ENCODE measurements around the gene RHOBTB1.

The RHOBTB1 gene

GRCh38 chr10:60937784-60938654, 6.0 kb downstream of the RHOBTB1 start:
- FAIRE-seq = no peak
- no peak for DNase-seq (ENCODE audit: insufficient read length)
- TF ChIP-seq POLR2A (IDR thresholded peaks at IDR 0.05; ENCODE audit: low read depth, low read length) = no peak
- no peak for TF ChIP-seq TAF1 (IDR thresholded peaks at IDR 0.05; ENCODE audit: borderline replicate concordance, low read depth, low read length)
- TF ChIP-seq POLR2AphosphoS5 (IDR thresholded peaks at IDR 0.05; ENCODE audit: low read depth, low read length) = no peak

GRCh38 chr10:60937022-60937421, 7.0 kb downstream of the RHOBTB1 start:
- no peak for DNase-seq (ENCODE audit: insufficient read length)
- no peak for FAIRE-seq
- TF ChIP-seq POLR2AphosphoS5 (IDR thresholded peaks at IDR 0.05; ENCODE audit: low read depth, low read length) = no peak
- no peak for TF ChIP-seq TAF1 (IDR thresholded peaks at IDR 0.05; ENCODE audit: borderline replicate concordance, low read depth, low read length)
- no peak for TF ChIP-seq POLR2A (IDR thresholded peaks at IDR 0.05; ENCODE audit: low read depth, low read length)

GRCh38 chr10:60934215-60935175, 9.5 kb downstream of the RHOBTB1 start:
- DNase-seq (ENCODE audit: insufficient read length) (no peak), FAIRE-seq (no peak)
- no peak for TF ChIP-seq TAF1 (IDR thresholded peaks at IDR 0.05; ENCODE audit: borderline replicate concordance, low read depth, low read length)
- TF ChIP-seq POLR2A (IDR thresholded peaks at IDR 0.05; ENCODE audit: low read depth, low read length) = no peak
- no peak for TF ChIP-seq POLR2AphosphoS5 (IDR thresholded peaks at IDR 0.05; ENCODE audit: low read depth, low read length)

DNA sequence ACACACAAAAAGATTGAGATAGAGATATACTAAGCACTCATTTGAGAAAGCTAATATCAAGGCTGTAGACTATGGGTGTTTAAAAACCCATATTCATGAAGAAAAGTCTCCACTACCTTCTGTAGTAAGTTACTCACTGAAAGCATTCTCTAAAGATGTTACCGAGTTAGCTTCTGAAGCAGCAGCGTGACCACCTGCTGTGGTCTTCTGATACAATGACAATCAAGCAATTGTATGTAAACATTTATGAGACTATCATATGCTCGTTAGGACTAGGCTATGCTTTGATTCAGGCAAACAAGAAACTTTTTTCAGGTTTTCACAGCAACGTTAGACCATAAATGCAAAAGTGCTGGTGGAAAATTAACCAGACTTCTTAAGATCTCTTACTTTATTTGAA, 11.2 kb downstream of the RHOBTB1 start:
- FAIRE-seq = no peak
- DNase-seq (ENCODE audit: insufficient read length) = no peak

DNA sequence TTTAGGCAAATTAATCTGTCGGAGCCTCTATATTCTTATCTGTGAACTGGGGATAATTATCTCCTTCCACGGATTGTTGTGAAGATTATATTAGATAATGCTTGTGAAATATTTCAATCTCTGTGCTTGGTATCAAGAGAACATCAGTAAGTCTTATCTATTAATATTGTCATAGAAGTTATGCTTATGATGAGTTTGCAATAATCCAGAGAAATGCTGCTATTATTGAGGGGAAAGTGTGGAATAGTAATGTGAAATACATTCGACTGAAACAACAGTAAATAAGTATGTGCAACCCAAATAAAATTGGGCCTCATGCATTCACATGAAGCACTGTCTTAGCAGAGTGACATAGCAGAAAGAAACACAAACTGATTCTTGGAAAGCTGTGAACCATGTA, 13.7 kb downstream of the RHOBTB1 start:
- FAIRE-seq (no peak), DNase-seq (ENCODE audit: insufficient read length) (no peak)
- TF ChIP-seq POLR2A (IDR thresholded peaks at IDR 0.05; ENCODE audit: low read depth, low read length) (no peak), POLR2AphosphoS5 (IDR thresholded peaks at IDR 0.05; ENCODE audit: low read depth, low read length) (no peak), TAF1 (IDR thresholded peaks at IDR 0.05; ENCODE audit: borderline replicate concordance, low read depth, low read length) (no peak)

More for the DNA sequence above, 11.2 kb downstream of the RHOBTB1 start:
- no peak for TF ChIP-seq POLR2AphosphoS5 (IDR thresholded peaks at IDR 0.05; ENCODE audit: low read depth, low read length)
- no peak for TF ChIP-seq POLR2A (IDR thresholded peaks at IDR 0.05; ENCODE audit: low read depth, low read length)
- TF ChIP-seq TAF1 (IDR thresholded peaks at IDR 0.05; ENCODE audit: borderline replicate concordance, low read depth, low read length) = no peak

DNA sequence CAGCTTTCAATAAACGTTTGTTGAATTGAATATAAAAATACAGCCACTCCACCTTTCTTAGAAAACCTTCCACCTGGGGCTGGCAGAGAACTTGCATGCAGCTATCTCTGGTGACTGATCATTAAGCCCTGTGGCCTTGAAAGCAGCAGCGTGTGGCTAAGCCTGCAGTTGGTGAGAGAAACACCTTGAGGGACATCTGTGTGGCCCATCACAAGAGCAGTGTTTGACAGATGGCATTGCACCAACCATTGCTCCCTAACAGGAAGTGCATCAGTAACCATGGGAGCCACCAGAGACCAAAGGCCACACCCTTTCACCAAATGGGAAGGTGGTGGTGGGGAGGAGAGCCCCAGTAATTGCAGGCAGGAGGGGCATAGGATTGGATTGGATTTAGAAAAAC, 22.4 kb downstream of the RHOBTB1 start:
- no peak for DNase-seq (ENCODE audit: insufficient read length)
- TF ChIP-seq TAF1 (IDR thresholded peaks at IDR 0.05; ENCODE audit: borderline replicate concordance, low read depth, low read length) (no peak), POLR2AphosphoS5 (IDR thresholded peaks at IDR 0.05; ENCODE audit: low read depth, low read length) (no peak), POLR2A (IDR thresholded peaks at IDR 0.05; ENCODE audit: low read depth, low read length) (no peak)
- FAIRE-seq = no peak

- DNase-seq (ENCODE audit: insufficient read length) = no peak
- FAIRE-seq = no peak
- TF ChIP-seq POLR2AphosphoS5 (IDR thresholded peaks at IDR 0.05; ENCODE audit: low read depth, low read length) (no peak), POLR2A (IDR thresholded peaks at IDR 0.05; ENCODE audit: low read depth, low read length) (no peak), TAF1 (IDR thresholded peaks at IDR 0.05; ENCODE audit: borderline replicate concordance, low read depth, low read length) (no peak)
Measured at GRCh38 chr10:60920479-60920878, 23.5 kb downstream of the RHOBTB1 start.

DNA sequence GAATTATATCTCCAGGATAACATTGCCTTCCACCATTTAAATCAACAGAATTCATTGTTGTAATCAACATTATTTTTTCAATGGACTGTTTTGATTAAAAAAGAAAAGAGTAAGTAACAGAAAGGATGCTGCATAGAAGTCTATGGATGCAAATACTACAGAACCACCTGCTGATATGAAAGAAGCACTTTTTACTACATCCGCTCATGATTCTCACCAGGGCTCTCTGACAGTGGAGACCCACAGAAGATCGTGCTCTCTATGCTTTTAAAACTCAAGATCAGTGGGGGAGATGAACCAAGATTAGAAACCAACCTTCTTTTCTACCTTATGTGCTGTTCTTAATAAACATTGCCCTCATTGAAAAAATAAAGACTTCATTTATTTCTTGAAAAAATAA, 24.4 kb downstream of the RHOBTB1 start:
- DNase-seq (ENCODE audit: insufficient read length) (no peak), FAIRE-seq (no peak)
- no peak for TF ChIP-seq POLR2AphosphoS5 (IDR thresholded peaks at IDR 0.05; ENCODE audit: low read depth, low read length)
- TF ChIP-seq TAF1 (IDR thresholded peaks at IDR 0.05; ENCODE audit: borderline replicate concordance, low read depth, low read length) = no peak
- no peak for TF ChIP-seq POLR2A (IDR thresholded peaks at IDR 0.05; ENCODE audit: low read depth, low read length)

DNA sequence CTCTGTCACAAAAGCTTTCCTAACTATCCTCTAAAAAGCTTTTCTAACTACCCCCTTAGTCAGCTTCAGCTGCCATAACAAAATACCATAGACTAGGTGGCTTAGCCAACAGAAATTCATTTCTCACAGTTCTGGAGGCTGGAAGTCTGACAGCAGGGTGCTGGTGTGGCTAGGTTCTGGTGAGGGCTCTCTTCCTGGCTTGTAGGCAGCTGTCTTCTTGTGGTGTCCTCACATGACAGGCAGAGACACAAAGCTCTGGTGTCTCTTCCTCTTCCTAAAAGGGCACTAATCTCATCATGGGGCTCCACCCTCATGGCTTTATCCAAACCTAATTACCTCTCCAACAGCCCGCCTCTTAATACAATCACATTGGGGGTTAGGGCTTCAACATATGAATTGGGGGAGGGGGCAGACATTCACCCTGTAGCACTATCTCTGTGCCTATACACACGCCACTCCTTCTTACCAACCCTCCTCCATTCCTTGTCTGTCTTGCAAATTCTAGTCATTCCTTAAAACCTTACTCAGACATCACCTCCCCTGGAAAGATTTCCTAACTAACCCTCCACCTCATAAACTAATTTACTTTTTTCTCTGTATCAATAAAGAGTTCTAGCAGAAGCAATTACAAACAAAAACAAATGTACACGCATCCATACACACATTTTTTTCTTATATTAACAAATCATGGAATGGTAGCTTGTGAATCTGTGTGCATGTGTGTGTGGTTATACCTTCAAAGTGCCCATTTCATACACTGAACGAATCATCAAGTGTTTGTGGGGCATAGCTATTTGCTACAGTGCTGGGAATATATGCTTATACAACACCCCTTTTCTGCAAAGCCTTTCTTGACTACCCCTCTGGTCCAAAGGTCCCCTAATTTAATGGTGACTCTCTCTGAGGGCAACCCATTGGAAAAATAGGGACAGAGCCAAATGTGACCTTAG, 26.4 kb downstream of the RHOBTB1 start:
- no peak for TF ChIP-seq TAF1 (IDR thresholded peaks at IDR 0.05; ENCODE audit: borderline replicate concordance, low read depth, low read length)
- no peak for TF ChIP-seq POLR2AphosphoS5 (IDR thresholded peaks at IDR 0.05; ENCODE audit: low read depth, low read length)
- TF ChIP-seq POLR2A (IDR thresholded peaks at IDR 0.05; ENCODE audit: low read depth, low read length) = no peak
- no peak for FAIRE-seq

DNA sequence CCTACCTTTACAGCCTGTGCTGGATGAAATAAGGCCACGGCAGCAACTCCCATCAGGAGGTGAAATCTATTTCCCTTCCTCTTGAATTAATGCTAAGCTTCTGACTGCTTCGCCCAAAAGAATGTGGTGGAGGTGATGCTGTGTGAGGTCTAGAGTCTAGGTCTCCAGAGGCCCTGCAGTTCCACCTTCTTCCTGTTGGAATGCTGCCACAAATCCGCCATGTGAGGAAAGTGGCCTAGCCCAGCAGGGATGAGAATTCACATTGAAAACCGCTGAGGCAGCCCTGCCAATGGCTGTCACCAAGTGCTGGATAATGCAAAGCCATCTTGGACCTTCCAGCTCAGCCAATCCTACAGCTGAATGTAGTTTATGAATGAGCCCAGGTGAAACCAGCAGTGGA, 28.0 kb downstream of the RHOBTB1 start:
- TF ChIP-seq TAF1 (IDR thresholded peaks at IDR 0.05; ENCODE audit: borderline replicate concordance, low read depth, low read length) (no peak), POLR2A (IDR thresholded peaks at IDR 0.05; ENCODE audit: low read depth, low read length) (no peak), POLR2AphosphoS5 (IDR thresholded peaks at IDR 0.05; ENCODE audit: low read depth, low read length) (no peak)
- FAIRE-seq (no peak), DNase-seq (ENCODE audit: insufficient read length) (no peak)

More for the DNA sequence above, 26.4 kb downstream of the RHOBTB1 start:
- DNase-seq (ENCODE audit: insufficient read length) = no peak

All from GM12892 (cell line).